H9 (cell line): Measurements from ENCODE around the gene NFX1. TPM values are rescaled to one million over a fixed set of nuclear protein-coding genes. Genes with fewer than 3 reads are reported as not detected.

Experiments used
- DNase-seq: peaks from one replicate; pipeline ENCODE4 v3.0.0-alpha.2; 2017
- H2AFZ ChIP-seq: one replicate; pipeline ENCODE4 v1.6.1; 2013; ENCODE audit warnings: mild to moderate bottlenecking, low read length, control low read depth, moderate library complexity
- H2AK5ac ChIP-seq: 2 replicates; pipeline ENCODE4 v1.6.1; 2013; ENCODE audit warnings: low read length, control low read depth, mixed read lengths; ENCODE audit not compliant: insufficient read length
- H2BK120ac ChIP-seq: one replicate; pipeline ENCODE4 v1.6.1; 2013; ENCODE audit warnings: low read depth, mild to moderate bottlenecking, low read length, control low read depth, inconsistent platforms; ENCODE audit not compliant: poor library complexity, severe bottlenecking
- H2BK12ac ChIP-seq: 2 replicates; pipeline ENCODE4 v1.6.1; 2013; ENCODE audit warnings: low read length, control low read depth, mixed read lengths, low read depth; ENCODE audit not compliant: insufficient read length
- H2BK15ac ChIP-seq: 2 replicates; pipeline ENCODE4 v1.6.1; 2013; ENCODE audit warnings: low read depth, low read length, control low read depth
- H2BK20ac ChIP-seq: one replicate; pipeline ENCODE4 v1.6.1; 2013; ENCODE audit warnings: low read depth, mild to moderate bottlenecking, low read length, control low read depth, inconsistent platforms; ENCODE audit not compliant: poor library complexity, severe bottlenecking
- H2BK5ac ChIP-seq: 2 replicates; pipeline ENCODE4 v1.6.1; 2013; ENCODE audit warnings: low read length, control low read depth, mixed read lengths; ENCODE audit not compliant: insufficient read length
- H3K14ac ChIP-seq: 2 replicates; pipeline ENCODE4 v1.6.1; 2013; ENCODE audit warnings: low read length, control low read depth; ENCODE audit not compliant: insufficient read depth
- H3K18ac ChIP-seq: 2 replicates; pipeline ENCODE4 v1.6.1; 2013; ENCODE audit warnings: low read depth, mild to moderate bottlenecking, mixed read lengths, low read length, control low read depth; ENCODE audit not compliant: insufficient read length
- H3K23ac ChIP-seq: 2 replicates; pipeline ENCODE4 v1.6.1; 2013; ENCODE audit warnings: low read length, control low read depth, mixed read lengths, low read depth; ENCODE audit not compliant: insufficient read length
- H3K23me2 ChIP-seq: 2 replicates; pipeline ENCODE4 v1.6.1; 2013; ENCODE audit warnings: low read depth, mild to moderate bottlenecking, mixed read lengths, low read length, control low read depth; ENCODE audit not compliant: insufficient read length, poor library complexity, severe bottlenecking
- H3K27ac ChIP-seq: 2 replicates; pipeline ENCODE4 v1.5.1; 2013; ENCODE audit warnings: low read length, control low read depth, mixed read lengths, low read depth; ENCODE audit not compliant: insufficient read length
- H3K27me3 ChIP-seq: 2 replicates; pipeline ENCODE4 v1.6.1; 2013; ENCODE audit warnings: low read length, control low read depth, inconsistent platforms; ENCODE audit not compliant: insufficient read depth
- H3K4ac ChIP-seq: 2 replicates; pipeline ENCODE4 v1.6.1; 2013; ENCODE audit warnings: low read depth, mild to moderate bottlenecking, control low read depth, inconsistent platforms, low read length, moderate library complexity
- H3K4me1 ChIP-seq: 2 replicates; pipeline ENCODE4 v1.6.1; 2013; ENCODE audit warnings: low read length, control low read depth, inconsistent platforms; ENCODE audit not compliant: insufficient read depth
- H3K4me2 ChIP-seq: 2 replicates; pipeline ENCODE4 v1.6.1; 2013; ENCODE audit warnings: low read length, control low read depth, mixed read lengths; ENCODE audit not compliant: insufficient read length, insufficient read depth
- H3K56ac ChIP-seq: 2 replicates; pipeline ENCODE4 v1.6.1; 2013; ENCODE audit warnings: low read depth, mild to moderate bottlenecking, mixed read lengths, low read length, control low read depth; ENCODE audit not compliant: insufficient read length
- H3K79me1 ChIP-seq: 2 replicates; pipeline ENCODE4 v1.6.1; 2013; ENCODE audit warnings: low read depth, mild to moderate bottlenecking, moderate library complexity, low read length, control low read depth, inconsistent platforms; ENCODE audit not compliant: insufficient read depth, poor library complexity, severe bottlenecking
- H3K79me2 ChIP-seq: 2 replicates; pipeline ENCODE4 v1.6.1; 2013; ENCODE audit warnings: low read length, control low read depth, inconsistent platforms; ENCODE audit not compliant: insufficient read depth
- H3K9ac ChIP-seq: 2 replicates; pipeline ENCODE4 v1.6.1; 2013; ENCODE audit warnings: low read length, control low read depth, mixed read lengths; ENCODE audit not compliant: insufficient read length; ENCODE audit errors: extremely low read depth
- H3K9me3 ChIP-seq: one replicate; pipeline ENCODE4 v1.6.1; 2013; ENCODE audit warnings: low read depth, low read length, inconsistent platforms; ENCODE audit not compliant: control insufficient read depth
- H3T11ph ChIP-seq: one replicate; pipeline ENCODE4 v1.6.1; 2013; ENCODE audit warnings: mild to moderate bottlenecking, low read length, control low read depth, inconsistent platforms
- H4K20me1 ChIP-seq: one replicate; pipeline ENCODE4 v1.6.1; 2013; ENCODE audit not compliant: control insufficient read depth, insufficient read length, insufficient read depth
- H4K5ac ChIP-seq: 2 replicates; pipeline ENCODE4 v1.6.1; 2013; ENCODE audit warnings: low read depth, mild to moderate bottlenecking, mixed read lengths, low read length, control low read depth; ENCODE audit not compliant: insufficient read length
- H4K8ac ChIP-seq: replicated peaks from 2 replicates; pipeline ENCODE4 v1.6.1; 2013; ENCODE audit warnings: low read length, control low read depth, mixed read lengths, low read depth; ENCODE audit not compliant: insufficient read length
- H4K91ac ChIP-seq: 2 replicates; pipeline ENCODE4 v1.6.1; 2013; ENCODE audit warnings: low read depth, mild to moderate bottlenecking, moderate library complexity, mixed read lengths, low read length, control low read depth; ENCODE audit not compliant: insufficient read length
- H3K27ac Mint-ChIP-seq, 3 experiments: 2 replicates in 2 of 3; 3 replicates in 1 of 3; pipeline ENCODE4 v1.8.0; 2020 to 2021; ENCODE audit warnings: mixed read lengths in 3 of 3, mild to moderate bottlenecking in 1 of 3, moderate library complexity in 1 of 3
- H3K27me3 Mint-ChIP-seq: 2 replicates; pipeline ENCODE4 v1.8.0; 2021; ENCODE audit warnings: low read depth, mild to moderate bottlenecking, moderate library complexity, mixed read lengths
- H3K36me3 Mint-ChIP-seq, 3 experiments: 2 replicates in 2 of 3; 3 replicates in 1 of 3; pipeline ENCODE4 v1.8.0; 2020 to 2021; ENCODE audit warnings: low read depth in 3 of 3, mixed read lengths in 3 of 3; ENCODE audit not compliant: insufficient read depth in 1 of 3
- H3K4me1 Mint-ChIP-seq, 2 experiments: 2 replicates each; pipeline ENCODE4 v1.8.0; 2020; ENCODE audit warnings: mixed read lengths in 2 of 2
- H3K4me3 Mint-ChIP-seq, 2 experiments: 2 replicates in 1 of 2; 3 replicates in 1 of 2; pipeline ENCODE4 v1.8.0; 2020 to 2021; ENCODE audit warnings: mild to moderate bottlenecking in 2 of 2, mixed read lengths in 2 of 2, moderate library complexity in 1 of 2
- H3K9me3 Mint-ChIP-seq, 2 experiments: 2 replicates in 1 of 2; 3 replicates in 1 of 2; pipeline ENCODE4 v1.8.0; 2020; ENCODE audit warnings: mild to moderate bottlenecking in 2 of 2, mixed read lengths in 2 of 2, moderate library complexity in 1 of 2
- CTCF ChIP-seq: fragments of 200-600 bp; sonication (generic); conservative IDR thresholded peaks from 3 replicates; pipeline ENCODE4 v1.8.0; 2021; ENCODE audit warnings: antibody characterized with exemption, mild to moderate bottlenecking
- WGBS: extraction: QIAGEN DNeasy Blood & Tissue Kit; methylation state at CpG from one replicate; pipeline ENCODE4 v1.1.7; 2013; ENCODE audit warnings: missing lambda C conversion rate, low lambda C conversion rate, mixed read lengths; ENCODE audit not compliant: insufficient read length; ENCODE audit errors: extremely low coverage; 5-methylcytosine and 5-hydroxymethylcytosine counted together
- total RNA-seq: library from RNA; stranded (reverse); gene quantifications from 2 replicates; pipeline ENCODE4 v1.2.1, GENCODE V29; 2021

NFX1 gene
- total RNA-seq, 1 experiment from 2014 or later, result 35.1 TPM

- H3K36me3 Mint-ChIP-seq, result peaks cover 25 to 66% (median 58%) of the 10 kb centered on the region in 3 experiments; a peak in 6 of 7 replicates
- H3K4me3 Mint-ChIP-seq, result no peak overlapping the region
- TF ChIP-seq CTCF, result no peak
These were observed 4.5 kb downstream of the NFX1 start for GRCh38 chr9:33294670-33295432.

More at GRCh38 chr9:33294670-33295432, 4.5 kb downstream of the NFX1 start:
- no peak overlapping the region for H3K4ac ChIP-seq
- no peak overlapping the region for H2BK12ac ChIP-seq
- no peak overlapping the region for H3K56ac ChIP-seq
- no peak overlapping the region; a peak in 2 of 7 replicates for H3K27ac Mint-ChIP-seq
- no peaks in the 10 kb centered on the region for H3K9me3 ChIP-seq
- no peak overlapping the region for H2BK5ac ChIP-seq
- no peak overlapping the region for H2AK5ac ChIP-seq
- H3K23me2 ChIP-seq, result no peaks in the 10 kb centered on the region
- H3K18ac ChIP-seq, result no peak overlapping the region
- no peak overlapping the region for H3K9ac ChIP-seq
- H3K9me3 Mint-ChIP-seq, result peaks cover 0 to 2% of the 10 kb centered on the region in 2 experiments; a peak in 2 of 5 replicates
- H3T11ph ChIP-seq, result no peak overlapping the region
- no peak overlapping the region for H3K27ac ChIP-seq
- H3K79me2 ChIP-seq, result peaks cover 16% of the 10 kb centered on the region; the same call in 1 of the 2 replicates
- H4K91ac ChIP-seq, result no peak overlapping the region
- no peak overlapping the region for H3K4me2 ChIP-seq
- H4K8ac ChIP-seq, result no peak overlapping the region
- DNase-seq, result no peak
- no CpG with 5 or more reads among the region's 12 CpGs for WGBS
- no peak overlapping the region for H2BK120ac ChIP-seq
- peaks cover 7 to 13% of the 10 kb centered on the region in 2 experiments; a peak in 3 of 4 replicates for H3K4me1 Mint-ChIP-seq
- H4K20me1 ChIP-seq, result no peaks in the 10 kb centered on the region
- no peak overlapping the region for H2BK20ac ChIP-seq
- no peaks in the 10 kb centered on the region for H3K27me3 Mint-ChIP-seq
- H3K4me1 ChIP-seq, result 0 out of 2 replicates have a peak, but pooled peaks cover 2% of the 10 kb centered on the region
- no peak overlapping the region for H2BK15ac ChIP-seq
- H3K27me3 ChIP-seq, result no peaks in the 10 kb centered on the region
- H2AFZ ChIP-seq, result no peak overlapping the region
- peaks cover 10% of the 10 kb centered on the region for H3K79me1 ChIP-seq
- H3K14ac ChIP-seq, result no peak overlapping the region
- no peak overlapping the region for H3K23ac ChIP-seq
- no peak overlapping the region for H4K5ac ChIP-seq
